ENCODE measurements around the gene RPAP2.

DNA sequence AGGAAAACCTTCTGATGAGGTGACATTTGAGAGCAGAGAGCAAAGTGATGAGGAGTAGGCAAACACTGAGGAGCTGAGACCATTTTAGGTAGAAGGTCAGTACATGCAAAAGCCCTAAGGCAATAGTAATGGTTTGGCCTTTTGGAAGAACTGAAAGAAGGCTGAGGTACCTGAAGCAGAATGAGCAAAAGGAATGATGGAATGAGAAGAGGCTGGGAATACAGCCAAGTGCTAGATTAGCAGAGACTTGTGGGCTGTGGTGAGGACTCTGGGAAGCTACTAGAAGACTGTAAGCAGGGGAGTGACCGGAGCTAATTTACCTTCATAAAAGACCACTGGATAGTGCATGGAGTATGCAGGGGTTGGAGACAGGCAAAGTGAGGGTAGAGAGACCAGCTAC lies 110.0 kb downstream of the RPAP2 start:
- TF ChIP-seq EZH2 (IDR thresholded peaks at IDR 0.05; ENCODE audit: borderline replicate concordance, low read depth, low read length, severe bottlenecking) (no peak), POLR2AphosphoS5 (IDR thresholded peaks at IDR 0.05; ENCODE audit: insufficient read depth, low read depth, low read length) (no peak), JUN (IDR thresholded peaks at IDR 0.05; ENCODE audit: borderline replicate concordance, insufficient read depth, insufficient read length, low read depth) (no peak), MYC (IDR thresholded peaks at IDR 0.05; ENCODE audit: low read depth, low read length) (no peak), POLR2A (IDR thresholded peaks at IDR 0.05; ENCODE audit: low read depth, low read length) (no peak), FOS (IDR thresholded peaks at IDR 0.05; ENCODE audit: borderline replicate concordance, insufficient read depth, low read length) (no peak), GATA2 (IDR thresholded peaks at IDR 0.05; ENCODE audit: insufficient read depth, insufficient read length, low read depth, low read length) (no peak)
- TF ChIP-seq, protein P1, sequence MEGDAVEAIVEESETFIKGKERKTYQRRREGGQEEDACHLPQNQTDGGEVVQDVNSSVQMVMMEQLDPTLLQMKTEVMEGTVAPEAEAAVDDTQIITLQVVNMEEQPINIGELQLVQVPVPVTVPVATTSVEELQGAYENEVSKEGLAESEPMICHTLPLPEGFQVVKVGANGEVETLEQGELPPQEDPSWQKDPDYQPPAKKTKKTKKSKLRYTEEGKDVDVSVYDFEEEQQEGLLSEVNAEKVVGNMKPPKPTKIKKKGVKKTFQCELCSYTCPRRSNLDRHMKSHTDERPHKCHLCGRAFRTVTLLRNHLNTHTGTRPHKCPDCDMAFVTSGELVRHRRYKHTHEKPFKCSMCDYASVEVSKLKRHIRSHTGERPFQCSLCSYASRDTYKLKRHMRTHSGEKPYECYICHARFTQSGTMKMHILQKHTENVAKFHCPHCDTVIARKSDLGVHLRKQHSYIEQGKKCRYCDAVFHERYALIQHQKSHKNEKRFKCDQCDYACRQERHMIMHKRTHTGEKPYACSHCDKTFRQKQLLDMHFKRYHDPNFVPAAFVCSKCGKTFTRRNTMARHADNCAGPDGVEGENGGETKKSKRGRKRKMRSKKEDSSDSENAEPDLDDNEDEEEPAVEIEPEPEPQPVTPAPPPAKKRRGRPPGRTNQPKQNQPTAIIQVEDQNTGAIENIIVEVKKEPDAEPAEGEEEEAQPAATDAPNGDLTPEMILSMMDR (IDR thresholded peaks at IDR 0.05; ENCODE audit: extremely low read depth in 1 of 2, insufficient read depth in 1 of 2, low read depth in 1 of 2, low read length in 2 of 2): no peak
- TF ChIP-seq, protein P2, sequence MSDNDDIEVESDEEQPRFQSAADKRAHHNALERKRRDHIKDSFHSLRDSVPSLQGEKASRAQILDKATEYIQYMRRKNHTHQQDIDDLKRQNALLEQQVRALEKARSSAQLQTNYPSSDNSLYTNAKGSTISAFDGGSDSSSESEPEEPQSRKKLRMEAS (IDR thresholded peaks at IDR 0.05; ENCODE audit: insufficient read depth, insufficient read length): no peak

All from endothelial cell of umbilical vein (primary cell).